Muscle layer of colon (tissue), 2 donors: Measurements from ENCODE around the gene PLEKHA7.

Source experiments
- H3K27ac ChIP-seq: one replicate; pipeline ENCODE4 v1.7.0; 2013; ENCODE audit warnings: low read depth, mild to moderate bottlenecking, low read length, moderate library complexity
- H3K27me3 ChIP-seq, 2 donors: one replicate each; pipeline ENCODE4 v1.7.0; 2013; ENCODE audit warnings: low read length in 2 of 2, mild to moderate bottlenecking in 2 of 2; ENCODE audit not compliant: insufficient read depth in 2 of 2, control insufficient read depth in 1 of 2
- H3K36me3 ChIP-seq: one replicate; pipeline ENCODE4 v1.7.0; 2013; ENCODE audit warnings: mild to moderate bottlenecking, low read length; ENCODE audit not compliant: insufficient read depth
- H3K4me1 ChIP-seq: one replicate; pipeline ENCODE4 v1.7.0; 2013; ENCODE audit warnings: mild to moderate bottlenecking, low read length; ENCODE audit not compliant: insufficient read depth
- H3K4me3 ChIP-seq, 2 donors: one replicate each; pipeline ENCODE4 v1.7.0; 2013; ENCODE audit warnings: low read length in 2 of 2, low read depth in 1 of 2, mild to moderate bottlenecking in 1 of 2, moderate library complexity in 1 of 2
- H3K9ac ChIP-seq: one replicate; pipeline ENCODE4 v1.7.0; 2013; ENCODE audit warnings: low read length
- H3K9me3 ChIP-seq: one replicate; pipeline ENCODE4 v1.7.0; 2013; ENCODE audit warnings: mild to moderate bottlenecking, low read length
- donor health status: abdominal sarcoma.
- donor health status: Adenocarcinoma of cecum.

The PLEKHA7 gene

DNA sequence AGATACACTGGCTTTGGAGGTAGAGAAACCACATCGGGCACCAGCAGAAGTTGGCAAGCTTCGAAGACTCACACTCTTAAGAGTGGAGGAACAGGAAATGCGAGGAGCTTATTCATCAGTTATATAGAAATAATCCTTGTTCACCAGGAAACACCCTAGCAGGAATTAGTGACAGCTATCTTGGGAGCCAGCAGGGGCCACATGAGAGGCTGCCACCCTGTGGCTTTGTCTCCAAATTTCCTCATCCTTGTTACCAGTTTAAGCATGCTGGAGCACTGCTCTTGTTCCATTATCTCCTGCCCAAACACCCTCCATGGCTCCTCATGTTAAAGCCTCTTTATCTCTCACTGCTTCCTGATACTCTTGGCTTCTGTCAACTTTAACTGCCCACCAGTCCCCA lies 131.0 kb downstream of the PLEKHA7 start:
- H3K27me3 ChIP-seq: no peaks in the 10 kb centered on the region
- no peaks in the 10 kb centered on the region for H3K36me3 ChIP-seq
- H3K9ac ChIP-seq: no peak overlapping the region
- no peaks in the 10 kb centered on the region for H3K9me3 ChIP-seq
- H3K27ac ChIP-seq: no peak overlapping the region
- H3K4me3 ChIP-seq: no peak overlapping the region
- no peaks in the 10 kb centered on the region for H3K4me1 ChIP-seq

DNA sequence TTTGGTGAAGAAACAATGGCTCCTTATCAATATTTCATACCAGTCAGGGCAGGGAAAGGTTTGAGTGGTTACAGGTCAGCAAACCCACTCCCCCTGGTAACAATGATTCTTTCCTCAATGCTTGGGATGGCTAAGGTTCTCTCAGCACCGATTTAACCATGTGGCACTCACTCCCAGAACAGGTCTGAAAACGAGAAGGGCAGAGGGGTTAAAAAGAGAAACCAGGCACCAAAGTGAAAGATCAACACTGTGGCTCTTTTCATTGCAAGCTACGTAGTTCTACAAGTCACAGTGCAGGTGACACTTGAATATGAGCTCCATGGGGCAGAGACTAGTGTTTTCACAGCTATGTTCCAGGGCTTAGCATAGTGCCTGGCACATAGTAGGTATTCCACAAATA lies 132.4 kb downstream of the PLEKHA7 start:
- Histone ChIP-seq H3K36me3 (no peaks in the 10 kb centered on the region), H3K27ac (no peak overlapping the region), H3K4me1 (no peaks in the 10 kb centered on the region), H3K4me3 (no peak overlapping the region), H3K27me3 (no peaks in the 10 kb centered on the region), H3K9me3 (no peaks in the 10 kb centered on the region), H3K9ac (no peak overlapping the region)

- Histone ChIP-seq H3K4me1 (no peaks in the 10 kb centered on the region), H3K27ac (no peak overlapping the region), H3K27me3 (no peaks in the 10 kb centered on the region), H3K4me3 (no peak overlapping the region), H3K9ac (no peak overlapping the region), H3K9me3 (no peaks in the 10 kb centered on the region), H3K36me3 (no peaks in the 10 kb centered on the region)
Measured at GRCh38 chr11:16881074-16881709, 133.0 kb downstream of the PLEKHA7 start.

DNA sequence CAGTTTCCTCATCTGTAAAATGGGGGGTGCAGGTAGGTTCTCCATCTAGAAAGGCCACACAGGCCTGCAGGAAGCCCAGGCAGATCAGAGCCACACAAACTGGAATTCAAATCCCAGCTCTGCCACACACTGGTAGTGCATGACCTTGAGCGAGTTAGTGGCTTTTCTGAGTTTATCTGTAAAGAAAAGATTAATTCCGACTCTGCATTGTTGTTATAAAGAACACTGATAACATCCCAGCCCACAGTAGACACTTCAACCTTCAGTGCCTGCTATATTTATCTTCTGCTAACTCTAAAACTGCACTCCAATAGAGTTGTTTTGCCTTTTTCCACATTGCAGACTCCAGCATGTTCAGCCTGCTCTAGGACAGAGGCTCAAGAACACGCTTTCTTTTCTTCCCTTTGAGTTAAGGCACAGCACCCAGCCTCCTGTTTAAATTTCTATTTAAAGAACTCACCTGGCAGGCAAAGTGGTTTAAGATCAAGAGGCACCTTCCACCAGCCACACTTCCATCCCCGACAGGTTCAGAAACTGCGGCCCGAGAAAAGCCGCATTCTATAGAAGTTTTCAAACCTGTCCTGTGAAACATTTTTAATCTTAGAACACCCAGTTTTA lies 133.9 kb downstream of the PLEKHA7 start:
- H3K27ac ChIP-seq: no peak overlapping the region
- H3K36me3 ChIP-seq: no peaks in the 10 kb centered on the region
- no peaks in the 10 kb centered on the region for H3K4me1 ChIP-seq
- H3K9ac ChIP-seq: no peak overlapping the region
- no peaks in the 10 kb centered on the region for H3K9me3 ChIP-seq
- H3K27me3 ChIP-seq: no peaks in the 10 kb centered on the region
- no peak overlapping the region for H3K4me3 ChIP-seq

DNA sequence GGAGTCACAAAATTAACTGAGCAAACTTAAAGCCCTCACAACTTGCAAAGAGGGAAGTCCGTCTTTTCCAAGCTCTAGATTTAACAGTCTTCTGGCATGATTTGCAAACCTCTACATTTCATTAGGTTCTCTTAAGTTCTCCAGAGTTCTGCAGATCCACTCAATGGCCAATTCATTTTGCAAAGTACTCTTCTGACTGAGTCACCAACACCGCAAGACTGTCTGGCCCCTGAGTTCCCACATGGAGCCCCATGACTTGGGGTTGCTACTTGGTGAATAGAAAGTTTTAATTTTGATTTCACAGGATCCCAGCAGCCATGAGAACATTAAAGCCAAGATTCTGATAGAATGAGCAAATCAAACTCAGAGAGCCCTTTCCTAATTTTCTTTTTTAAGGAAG lies 134.5 kb downstream of the PLEKHA7 start:
- Histone ChIP-seq H3K9me3 (no peaks in the 10 kb centered on the region), H3K27me3 (no peaks in the 10 kb centered on the region), H3K9ac (no peak overlapping the region), H3K27ac (no peak overlapping the region), H3K4me1 (no peaks in the 10 kb centered on the region), H3K36me3 (no peaks in the 10 kb centered on the region), H3K4me3 (no peak overlapping the region)

DNA sequence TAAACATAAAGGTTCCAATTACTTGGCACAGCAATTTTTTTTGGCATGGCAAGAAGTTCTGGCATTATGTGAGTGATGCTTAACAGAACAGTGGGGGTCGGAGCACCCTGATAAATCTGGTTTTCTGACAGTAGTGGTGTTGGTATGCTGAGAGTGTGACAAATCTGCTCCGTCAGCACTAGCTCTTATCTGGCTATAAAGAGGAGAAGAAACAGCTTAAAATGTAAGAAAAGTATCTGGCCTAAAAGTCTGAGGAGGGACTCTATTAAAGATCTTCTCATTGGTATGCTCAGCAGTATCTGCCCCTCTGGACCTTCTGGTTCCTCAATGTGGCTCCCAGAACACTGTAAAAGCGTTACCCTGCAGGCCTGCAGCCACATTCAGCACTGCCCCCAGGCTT lies 137.4 kb downstream of the PLEKHA7 start:
- H3K27ac ChIP-seq: no peak overlapping the region
- H3K4me3 ChIP-seq: no peak overlapping the region
- no peaks in the 10 kb centered on the region for H3K36me3 ChIP-seq
- no peaks in the 10 kb centered on the region for H3K27me3 ChIP-seq
- no peaks in the 10 kb centered on the region for H3K4me1 ChIP-seq
- no peaks in the 10 kb centered on the region for H3K9me3 ChIP-seq
- no peak overlapping the region for H3K9ac ChIP-seq

DNA sequence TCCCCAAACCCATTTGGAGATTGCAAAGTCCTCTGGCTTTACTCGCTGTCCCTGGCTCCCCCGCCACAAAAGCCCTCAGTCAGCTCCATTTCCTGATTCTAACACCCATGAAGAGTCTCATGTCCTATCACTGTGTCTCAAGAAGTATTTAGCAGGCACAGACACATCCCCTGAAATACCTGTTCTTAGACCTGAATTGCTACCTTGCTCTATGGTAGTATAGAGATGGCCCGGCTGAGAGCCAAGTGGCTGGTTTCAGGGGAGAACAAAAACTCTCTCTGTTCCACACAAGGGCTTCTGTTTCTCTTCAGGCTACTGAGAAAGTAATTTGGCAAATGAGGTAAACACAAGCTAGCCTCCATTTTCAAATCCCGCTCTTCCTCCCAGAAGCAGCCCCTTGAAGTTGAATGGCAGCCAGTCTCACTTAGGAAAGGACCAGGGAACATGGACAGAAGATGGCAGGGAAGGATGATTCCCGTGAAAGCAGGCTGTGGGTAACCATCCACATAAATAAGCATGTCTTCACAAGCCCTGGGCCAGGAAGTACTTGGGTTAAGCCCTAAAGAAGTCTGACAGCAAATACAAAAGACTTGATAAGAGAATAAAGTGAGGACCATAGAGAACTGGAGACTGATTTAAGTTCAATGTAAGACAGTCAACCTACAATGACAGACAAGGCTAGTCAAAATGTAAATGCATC lies 138.0 kb downstream of the PLEKHA7 start:
- H3K27ac ChIP-seq: no peak overlapping the region
- no peak overlapping the region for H3K4me3 ChIP-seq
- H3K36me3 ChIP-seq: no peaks in the 10 kb centered on the region
- H3K9ac ChIP-seq: no peak overlapping the region
- no peaks in the 10 kb centered on the region for H3K4me1 ChIP-seq
- no peaks in the 10 kb centered on the region for H3K27me3 ChIP-seq
- H3K9me3 ChIP-seq: no peaks in the 10 kb centered on the region

DNA sequence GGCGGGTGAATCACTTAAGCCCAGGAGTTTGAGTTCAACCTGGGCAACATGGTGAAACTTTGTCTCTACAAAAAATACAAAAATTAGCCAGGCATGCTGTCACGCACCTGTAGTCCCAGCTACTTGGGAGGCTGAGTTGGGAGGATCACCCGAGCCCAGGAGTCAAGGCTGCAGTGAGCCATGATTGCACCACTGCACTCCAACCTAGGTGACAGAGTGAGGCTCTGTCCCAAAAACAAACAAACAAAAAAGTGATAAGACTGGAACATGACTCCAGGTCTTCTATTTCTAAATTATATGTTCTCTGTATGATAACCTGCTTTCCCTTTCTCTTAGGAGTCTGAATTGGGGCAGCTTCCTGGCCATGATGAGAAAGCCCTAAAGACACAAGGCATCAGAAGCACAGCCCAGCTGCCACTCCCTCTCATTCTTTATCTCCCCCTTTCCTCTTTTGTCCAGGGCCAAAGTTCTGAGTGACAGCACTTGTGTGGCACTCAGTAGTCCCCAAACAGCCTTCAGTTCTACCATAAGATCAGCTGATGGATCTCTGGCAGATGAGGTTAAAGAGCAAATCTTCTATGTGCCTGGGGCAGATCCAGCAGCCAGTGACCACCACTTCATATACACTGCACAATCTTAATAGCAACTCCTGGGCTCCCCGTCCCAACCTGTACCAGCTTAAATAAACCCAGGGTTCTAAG lies 139.8 kb downstream of the PLEKHA7 start:
- Histone ChIP-seq H3K9ac (no peak overlapping the region), H3K27me3 (no peaks in the 10 kb centered on the region), H3K4me3 (no peak overlapping the region), H3K4me1 (no peaks in the 10 kb centered on the region), H3K36me3 (no peaks in the 10 kb centered on the region), H3K27ac (no peak overlapping the region), H3K9me3 (no peaks in the 10 kb centered on the region)

DNA sequence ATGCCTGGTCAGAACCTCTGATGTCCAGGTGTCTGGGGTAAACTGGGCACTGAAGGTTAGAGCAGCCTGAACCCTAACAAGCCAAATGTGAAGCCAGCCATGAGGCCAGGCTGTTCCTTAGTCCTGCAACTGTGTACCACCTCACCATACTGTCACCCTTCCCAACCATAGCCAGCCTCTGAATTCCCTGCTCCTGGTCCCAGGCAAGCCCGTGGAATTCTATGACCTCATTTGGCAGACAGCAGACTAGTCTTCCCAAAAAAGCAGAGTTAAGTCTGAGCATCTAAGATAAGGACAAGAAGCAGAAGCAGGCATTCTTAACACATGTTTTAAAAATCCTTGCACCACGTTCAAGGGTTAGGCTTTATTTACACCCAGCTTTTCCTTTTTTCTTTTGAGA lies 140.9 kb downstream of the PLEKHA7 start:
- H3K9me3 ChIP-seq: no peaks in the 10 kb centered on the region
- H3K4me1 ChIP-seq: no peaks in the 10 kb centered on the region
- H3K27ac ChIP-seq: no peak overlapping the region

GRCh38 chr11:16871368-16871767 lies 142.8 kb downstream of the PLEKHA7 start:
- Histone ChIP-seq H3K9ac (no peak overlapping the region), H3K36me3 (no peaks in the 10 kb centered on the region), H3K9me3 (no peaks in the 10 kb centered on the region), H3K27ac (no peak overlapping the region), H3K4me3 (no peak overlapping the region), H3K27me3 (no peaks in the 10 kb centered on the region), H3K4me1 (no peaks in the 10 kb centered on the region)

More for the DNA sequence above, 140.9 kb downstream of the PLEKHA7 start:
- H3K4me3 ChIP-seq: no peak overlapping the region
- H3K9ac ChIP-seq: no peak overlapping the region
- H3K27me3 ChIP-seq: no peaks in the 10 kb centered on the region
- H3K36me3 ChIP-seq: no peaks in the 10 kb centered on the region

GRCh38 chr11:16867097-16867496 lies 147.1 kb downstream of the PLEKHA7 start:
- Histone ChIP-seq H3K9ac (no peak overlapping the region), H3K4me1 (peaks cover 7% of the 10 kb centered on the region), H3K4me3 (no peak overlapping the region)

More at GRCh38 chr11:16867097-16867496, 147.1 kb downstream of the PLEKHA7 start:
- Histone ChIP-seq H3K9me3 (no peaks in the 10 kb centered on the region), H3K27me3 (no peaks in the 10 kb centered on the region), H3K27ac (no peak overlapping the region), H3K36me3 (no peaks in the 10 kb centered on the region)
